Erythroblast (primary cell): Measurements from ENCODE around the gene ADD1.

Experiments used
- GATA1 ChIP-seq: IDR thresholded peaks from 2 replicates; pipeline ENCODE4 v1.6.1; 2011; ENCODE audit warnings: low read depth, mild to moderate bottlenecking, control low read depth, low read length, moderate library complexity
- POLR2A ChIP-seq: IDR thresholded peaks from 2 replicates; pipeline ENCODE4 v1.6.1; 2011; ENCODE audit warnings: mild to moderate bottlenecking, low read length

DNA sequence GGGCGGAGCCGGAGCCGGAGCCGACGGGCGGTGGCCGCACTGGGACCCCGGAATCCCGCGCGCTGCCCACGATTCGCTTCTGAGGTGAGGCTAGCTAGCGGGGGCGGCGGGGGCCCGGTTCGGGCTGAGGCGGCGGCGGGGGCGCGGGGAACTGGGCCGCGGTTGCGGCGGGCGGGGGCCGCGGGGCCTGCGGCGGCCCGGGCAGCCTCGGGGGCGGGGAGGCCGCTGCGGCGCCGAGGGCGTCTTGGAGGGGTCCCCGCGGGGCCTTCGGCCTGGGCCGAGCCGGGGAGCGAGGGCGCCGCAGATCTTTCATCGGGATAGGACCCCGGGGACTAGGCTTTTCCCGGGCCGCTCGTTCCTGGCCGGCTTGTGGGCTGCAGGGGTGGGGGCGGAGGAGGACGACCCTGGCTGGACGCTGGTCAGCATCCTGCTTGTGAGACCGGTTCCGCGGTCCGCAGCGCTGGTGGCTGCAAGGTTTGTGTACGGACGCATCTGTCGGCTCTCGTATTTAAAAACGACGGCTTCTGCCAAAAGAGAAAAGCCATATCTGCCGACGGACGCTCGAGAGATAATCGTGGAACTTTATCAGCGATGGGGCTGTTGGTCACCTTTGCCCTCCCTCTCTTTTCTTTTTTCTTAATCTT lies 419 bp downstream of the ADD1 start:
- TF ChIP-seq POLR2A (no peak), GATA1 (no peak)
